Activated CD4-positive, alpha-beta memory T cell treated with anti-CD3 and anti-CD28 coated beads for 36 hours (primary cell): Measurements from ENCODE around the gene SSH3. TPM values are rescaled to one million over a fixed set of nuclear protein-coding genes. Genes with fewer than 3 reads are reported as not detected.

Experiments
- CTCF ChIA-PET: fragments of 350-600 bp; sonication (Branson Sonifier 250); formaldehyde crosslinking; loops from one replicate; lab custom pipeline; 2021; ENCODE audit warnings: antibody characterized with exemption, inconsistent platforms; lab: Charles Lee
- POLR2A ChIA-PET: fragments of 350-600 bp; sonication (Branson Sonifier 250); formaldehyde crosslinking; loops from one replicate; lab custom pipeline; 2021; ENCODE audit warnings: antibody characterized with exemption; lab: Charles Lee
- DNase-seq: peaks from one replicate; pipeline ENCODE4 v3.0.0-alpha.2; 2020
- H3K27ac Mint-ChIP-seq: one replicate; pipeline ENCODE4 v1.8.0; 2021; ENCODE audit warnings: mixed read lengths
- H3K27me3 Mint-ChIP-seq: one replicate; pipeline ENCODE4 v1.8.0; 2021; ENCODE audit warnings: mixed read lengths
- H3K36me3 Mint-ChIP-seq: one replicate; pipeline ENCODE4 v1.8.0; 2021; ENCODE audit warnings: mixed read lengths
- H3K4me1 Mint-ChIP-seq: one replicate; pipeline ENCODE4 v1.8.0; 2021; ENCODE audit warnings: low read depth, mixed read lengths
- H3K4me3 Mint-ChIP-seq: one replicate; pipeline ENCODE4 v1.8.0; 2021; ENCODE audit warnings: mild to moderate bottlenecking, mixed read lengths
- H3K9me3 Mint-ChIP-seq: one replicate; pipeline ENCODE4 v1.8.0; 2021; ENCODE audit warnings: mixed read lengths
- intact Hi-C: fragments of 100-400 bp; cut with micrococcal nuclease; formaldehyde crosslinking; loops from one replicate; pipeline ENCODE4 v1.15.1; 2023
- total RNA-seq, 2 experiments: library from RNA; stranded (reverse); gene quantifications; one replicate each; pipeline ENCODE4 v1.2.3, GENCODE V29; 2021

Gene SSH3
- total RNA-seq, 2 experiments from 2014 or later = 14.9 to 19.4 TPM

GRCh38 chr11:67287355-67288197 lies 15.8 kb upstream of the SSH3 start:
- Mint-ChIP-seq H3K4me1 (peaks cover 55% of the 10 kb centered on the region), H3K36me3 (peaks cover 31% of the 10 kb centered on the region)

GRCh38 chr11:67288198-67288451 lies 15.2 kb upstream of the SSH3 start:
- intact Hi-C loops = loop anchor here (1.0 to 5.0 kb wide), 4 partner anchors 17 to 199 kb away; no protein-coding TSS in a partner anchor
- peak overlapping the region; percentile 66 for H3K4me3 Mint-ChIP-seq

More at GRCh38 chr11:67287355-67288197, 15.8 kb upstream of the SSH3 start:
- no peaks in the 10 kb centered on the region for H3K27me3 Mint-ChIP-seq
- peak overlapping the region; percentile 66 for H3K4me3 Mint-ChIP-seq
- intact Hi-C loops = loop anchor here (1.0 to 5.0 kb wide), 5 partner anchors 10 to 200 kb away; no protein-coding TSS in a partner anchor
- peak; percentile 62 for DNase-seq
- ChIA-PET CTCF (interaction anchor here (1.0 to 4.7 kb wide), 9 partner anchors 10 to 48 kb away, joined by 3 to 25 read pairs (median 6); partner anchors contain the start of gene SSH3), POLR2A (interaction anchor here (0.7 to 5.8 kb wide), 11 partner anchors 9 to 67 kb away, joined by 3 to 72 read pairs (median 4); partner anchors contain the start of genes GRK2 and SSH3)
- H3K9me3 Mint-ChIP-seq = no peaks in the 10 kb centered on the region
- H3K27ac Mint-ChIP-seq = peak overlapping the region; percentile 97

GRCh38 chr11:67288452-67289225 lies 14.7 kb upstream of the SSH3 start:
- peak; percentile 95 for DNase-seq
- intact Hi-C loops = loop anchor here (1.0 to 5.0 kb wide), 4 partner anchors 17 to 199 kb away; no protein-coding TSS in a partner anchor
- ChIA-PET CTCF (interaction anchor here (0.7 to 4.7 kb wide), 14 partner anchors 8 to 94 kb away, joined by 3 to 25 read pairs (median 5); partner anchors contain the start of gene SSH3), POLR2A (interaction anchor here (1.0 to 5.8 kb wide), 9 partner anchors 10 to 66 kb away, joined by 3 to 72 read pairs (median 10); partner anchors contain the start of genes GRK2 and SSH3)
- Mint-ChIP-seq H3K4me3 (peak overlapping the region; percentile 66), H3K36me3 (peaks cover 38% of the 10 kb centered on the region), H3K9me3 (no peaks in the 10 kb centered on the region), H3K27me3 (no peaks in the 10 kb centered on the region), H3K4me1 (peaks cover 62% of the 10 kb centered on the region), H3K27ac (peak overlapping the region; percentile 97)

More at GRCh38 chr11:67288198-67288451, 15.2 kb upstream of the SSH3 start:
- DNase-seq = no peak
- POLR2A ChIA-PET = interaction anchor here (1.0 to 5.8 kb wide), 9 partner anchors 10 to 66 kb away, joined by 3 to 72 read pairs (median 10); partner anchors contain the start of genes GRK2 and SSH3
- Mint-ChIP-seq H3K9me3 (no peaks in the 10 kb centered on the region), H3K27me3 (no peaks in the 10 kb centered on the region), H3K27ac (peak overlapping the region; percentile 97), H3K36me3 (peaks cover 35% of the 10 kb centered on the region), H3K4me1 (peaks cover 60% of the 10 kb centered on the region)
- CTCF ChIA-PET = interaction anchor here (1.1 to 4.7 kb wide), 9 partner anchors 11 to 94 kb away, joined by 3 to 25 read pairs (median 6); partner anchors contain the start of gene SSH3

GRCh38 chr11:67289226-67289650 lies 14.1 kb upstream of the SSH3 start, which contains the start of gene ANKRD13D:
TSS of gene ANKRD13D (plus strand) at chr11:67289303. CDS start at chr11:67289461, 158 bp downstream.
- peak within 1 kb of the TSS; percentile 97 for H3K27ac Mint-ChIP-seq
- intact Hi-C loops = loop anchor here (2.0 to 5.0 kb wide), 2 partner anchors 48 to 198 kb away; no protein-coding TSS in a partner anchor
- no peak for DNase-seq
- ChIA-PET POLR2A (interaction anchor here (0.9 to 5.8 kb wide), 7 partner anchors 11 to 112 kb away, joined by 3 to 72 read pairs (median 13); partner anchors contain the start of genes GRK2, PPP1CA and SSH3), CTCF (interaction anchor here (0.7 to 4.7 kb wide), 12 partner anchors 9 to 93 kb away, joined by 3 to 25 read pairs (median 6); partner anchors contain the start of gene SSH3)
- H3K9me3 Mint-ChIP-seq = no peaks in the 10 kb centered on the region
- peaks cover 39% of the 10 kb centered on the region for H3K36me3 Mint-ChIP-seq
- peaks cover 67% of the 10 kb centered on the region for H3K4me1 Mint-ChIP-seq
- no peaks in the 10 kb centered on the region for H3K27me3 Mint-ChIP-seq
- H3K4me3 Mint-ChIP-seq = peak within 1 kb of the TSS; percentile 88

GRCh38 chr11:67289651-67290479 lies 13.5 kb upstream of the SSH3 start:
- Mint-ChIP-seq H3K27me3 (no peaks in the 10 kb centered on the region), H3K9me3 (no peaks in the 10 kb centered on the region), H3K4me1 (peaks cover 67% of the 10 kb centered on the region), H3K27ac (peak overlapping the region; percentile 84), H3K36me3 (peaks cover 39% of the 10 kb centered on the region), H3K4me3 (peak overlapping the region; percentile 88)
- DNase-seq = peak; percentile 40
- CTCF ChIA-PET = interaction anchor here (0.8 to 4.7 kb wide), 9 partner anchors 9 to 62 kb away, joined by 3 to 25 read pairs (median 7); no protein-coding TSS in a partner anchor
- POLR2A ChIA-PET = interaction anchor here (0.9 to 5.8 kb wide), 7 partner anchors 12 to 112 kb away, joined by 3 to 72 read pairs (median 13); partner anchors contain the start of genes GRK2, PPP1CA and SSH3
- intact Hi-C loops = loop anchor here (2.0 to 5.0 kb wide), 2 partner anchors 49 to 197 kb away; no protein-coding TSS in a partner anchor

DNA sequence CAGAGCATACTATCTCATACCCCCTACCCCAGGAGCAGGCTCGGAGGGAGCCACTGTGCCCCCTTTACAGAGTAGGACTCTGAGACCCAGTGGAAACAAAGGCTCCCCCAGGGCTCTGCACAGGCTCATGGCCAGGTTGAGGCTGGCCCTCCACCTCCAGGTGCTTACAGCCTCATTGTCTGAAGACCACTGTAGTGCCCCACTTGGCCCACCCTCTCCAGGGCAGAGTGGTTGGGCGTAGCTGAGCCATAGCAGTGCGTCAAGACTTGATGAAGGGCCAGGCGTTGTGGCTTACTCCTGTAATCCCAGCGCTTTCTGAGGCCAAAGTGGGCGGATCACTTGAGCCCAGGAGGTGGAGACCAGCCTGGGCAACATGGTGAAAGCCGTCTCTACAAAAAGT lies 12.5 kb upstream of the SSH3 start:
- CTCF ChIA-PET = interaction anchor here (1.1 to 4.7 kb wide), 4 partner anchors 20 to 66 kb away, joined by 3 to 22 read pairs (median 3); no protein-coding TSS in a partner anchor
- Mint-ChIP-seq H3K27ac (peak overlapping the region; percentile 84), H3K4me1 (peaks cover 62% of the 10 kb centered on the region), H3K36me3 (peaks cover 43% of the 10 kb centered on the region), H3K4me3 (no peak overlapping the region), H3K9me3 (peaks cover 2% of the 10 kb centered on the region), H3K27me3 (no peaks in the 10 kb centered on the region)
- intact Hi-C loops = no loop called here
- POLR2A ChIA-PET = interaction anchor here (5.8 kb wide), 1 partner anchor 21 kb away, joined by 72 read pairs; the partner anchor contains the start of gene GRK2
- DNase-seq = no peak

GRCh38 chr11:67291481-67292381 lies 11.6 kb upstream of the SSH3 start:
- peaks cover 47% of the 10 kb centered on the region for H3K36me3 Mint-ChIP-seq
- peak overlapping the region; percentile 23 for H3K4me3 Mint-ChIP-seq
- POLR2A ChIA-PET = interaction anchor here (5.8 kb wide), 1 partner anchor 22 kb away, joined by 72 read pairs; the partner anchor contains the start of gene GRK2
- H3K9me3 Mint-ChIP-seq = peaks cover 10% of the 10 kb centered on the region
- CTCF ChIA-PET = interaction anchor here (1.1 to 4.7 kb wide), 5 partner anchors 21 to 65 kb away, joined by 3 to 22 read pairs (median 4); no protein-coding TSS in a partner anchor
- H3K4me1 Mint-ChIP-seq = peaks cover 57% of the 10 kb centered on the region
- DNase-seq = no peak
- peak overlapping the region; percentile 5 for H3K27ac Mint-ChIP-seq
- intact Hi-C loops = no loop called here
- no peaks in the 10 kb centered on the region for H3K27me3 Mint-ChIP-seq

GRCh38 chr11:67292671-67293070 lies 10.7 kb upstream of the SSH3 start:
- peaks cover 13% of the 10 kb centered on the region for H3K9me3 Mint-ChIP-seq
- no peaks in the 10 kb centered on the region for H3K27me3 Mint-ChIP-seq
- peak overlapping the region; percentile 68 for H3K27ac Mint-ChIP-seq
- H3K4me3 Mint-ChIP-seq = no peak overlapping the region
- CTCF ChIA-PET = interaction anchor here (1.3 to 2.2 kb wide), 6 partner anchors 25 to 90 kb away, joined by 3 to 15 read pairs (median 4); no protein-coding TSS in a partner anchor
- DNase-seq = no peak
- intact Hi-C loops = loop anchor here (1.0 kb wide), 1 partner anchor 28 kb away; no protein-coding TSS in a partner anchor
- H3K36me3 Mint-ChIP-seq = peaks cover 49% of the 10 kb centered on the region
- POLR2A ChIA-PET = interaction anchor here (1.0 to 2.1 kb wide), 5 partner anchors 10 to 53 kb away, joined by 3 to 6 read pairs (median 6); partner anchors contain the start of gene SSH3
- peaks cover 48% of the 10 kb centered on the region for H3K4me1 Mint-ChIP-seq

DNA sequence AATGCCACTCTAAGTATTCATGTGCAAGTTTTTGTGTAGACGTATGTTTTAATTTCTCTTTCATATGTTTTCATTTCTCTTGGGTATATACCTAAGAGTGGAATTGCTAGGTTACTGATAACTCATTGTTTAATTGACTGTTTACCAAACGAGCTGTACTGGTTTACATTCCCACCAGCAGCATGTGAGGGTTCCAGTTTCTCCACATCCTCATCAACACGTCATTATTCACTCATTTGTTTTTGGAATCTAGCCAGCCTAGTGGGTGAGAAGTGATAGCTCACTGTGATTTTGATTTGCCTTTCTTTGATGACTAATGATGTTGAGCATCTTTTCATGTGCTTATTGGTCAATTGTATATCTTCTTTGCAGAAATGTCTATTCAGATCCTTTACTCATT lies 10.2 kb upstream of the SSH3 start:
- CTCF ChIA-PET = interaction anchor here (1.3 to 2.2 kb wide), 6 partner anchors 24 to 89 kb away, joined by 3 to 15 read pairs (median 4); no protein-coding TSS in a partner anchor
- DNase-seq = no peak
- Mint-ChIP-seq H3K9me3 (peaks cover 13% of the 10 kb centered on the region), H3K4me1 (peaks cover 44% of the 10 kb centered on the region), H3K27me3 (no peaks in the 10 kb centered on the region), H3K27ac (peak overlapping the region; percentile 68), H3K36me3 (peaks cover 53% of the 10 kb centered on the region), H3K4me3 (no peak overlapping the region)
- POLR2A ChIA-PET = interaction anchor here (1.0 to 2.1 kb wide), 5 partner anchors 10 to 53 kb away, joined by 3 to 6 read pairs (median 6); partner anchors contain the start of gene SSH3
- intact Hi-C loops = loop anchor here (1.0 kb wide), 1 partner anchor 29 kb away; no protein-coding TSS in a partner anchor
